GM12878 (cell line): ENCODE data around the gene ITM2C. TPM values are rescaled to one million over a fixed set of nuclear protein-coding genes. Genes with fewer than 3 reads are reported as not detected.
A peak's percentile ranks its signal among the peaks of the same experiment; 100 is the strongest.

Experiments used
- ATAC-seq: fragments of 200-7000 bp; cut with Tn5 transposase; 3 replicates; pipeline ENCODE4 v1.9.1; 2020; ENCODE audit warnings: mild to moderate bottlenecking, moderate library complexity
- BruUV-seq: library from RNA; stranded (reverse); fragments of 400-500 nt; replicated peaks from 2 replicates; lab custom pipeline; 2021; lab: Mats Ljungman, UMichigan
- CTCF ChIA-PET: fragments of 300-600 bp; sonication (Branson Sonifier 250); formaldehyde crosslinking; extraction: SDS; loops from one replicate; lab custom pipeline; 2021; ENCODE audit warnings: inconsistent platforms; lab: Yijun Ruan, JAX
- POLR2A ChIA-PET: fragments of 350-600 bp; formaldehyde crosslinking; extraction: SDS; loops from one replicate; lab custom pipeline; 2021; ENCODE audit warnings: inconsistent platforms; lab: Charles Lee
- RAD21 ChIA-PET: fragments of 300-600 bp; sonication (Branson Sonifier 250); formaldehyde crosslinking; loops from one replicate; lab custom pipeline; 2023; ENCODE audit warnings: antibody characterized with exemption; ENCODE audit not compliant: unreplicated experiment; lab: Charles Lee
- SMC1A ChIA-PET: fragments of 300-600 bp; sonication (Branson Sonifier 250); formaldehyde crosslinking; loops from one replicate; lab custom pipeline; 2023; ENCODE audit not compliant: unreplicated experiment, uncharacterized antibody; lab: Charles Lee
- DNase-seq: peaks from one replicate; pipeline ENCODE4 v3.0.0-alpha.2; 2011; ENCODE audit warnings: low read depth, low spot score
- FAIRE-seq: peaks from 3 replicates; lab custom pipeline; 2011; peaks lifted over from hg19 to GRCh38; lab: Jason Lieb, UNC
- H2AFZ ChIP-seq: 2 replicates; pipeline ENCODE4 v1.6.0; 2011; ENCODE audit warnings: low read depth, low read length, control low read depth; ENCODE audit not compliant: control insufficient read depth
- H3K27ac ChIP-seq: 2 replicates; pipeline ENCODE4 v1.5.1; 2011; ENCODE audit warnings: control low read depth; ENCODE audit not compliant: control insufficient read depth, insufficient read depth
- H3K27me3 ChIP-seq, 2 experiments: replicated peaks in 1 of 2; 2 replicates each; pipeline versions ENCODE4 v1.6.0 to v1.6.1; 2011; ENCODE audit warnings: low read length in 1 of 2; ENCODE audit not compliant: control insufficient read depth in 2 of 2, insufficient read depth in 2 of 2
- H3K36me3 ChIP-seq, 2 experiments: 2 replicates each; pipeline ENCODE4 v1.5.1; 2011; ENCODE audit warnings: low read length in 1 of 2; ENCODE audit not compliant: control insufficient read depth in 2 of 2, insufficient read depth in 2 of 2
- H3K4me1 ChIP-seq: 2 replicates; pipeline ENCODE4 v1.6.1; 2011; ENCODE audit warnings: mild to moderate bottlenecking, low read length, moderate library complexity, mixed read lengths; ENCODE audit not compliant: control insufficient read depth, insufficient read depth
- H3K4me2 ChIP-seq: 2 replicates; pipeline ENCODE4 v1.6.0; 2011; ENCODE audit warnings: control low read depth; ENCODE audit not compliant: control insufficient read depth, insufficient read depth
- H3K4me3 ChIP-seq: fragments of 200-600 bp; sonication (generic); 2 replicates; pipeline ENCODE4 v1.5.1; 2016
- H3K79me2 ChIP-seq: 2 replicates; pipeline ENCODE4 v1.6.0; 2011; ENCODE audit warnings: low read length; ENCODE audit not compliant: control insufficient read depth, insufficient read depth
- H3K9ac ChIP-seq: 2 replicates; pipeline ENCODE4 v1.8.0; 2011; ENCODE audit warnings: low read length, control low read depth, mixed read lengths; ENCODE audit not compliant: control insufficient read depth, insufficient read depth
- H3K9me3 ChIP-seq: replicated peaks from 3 replicates; pipeline ENCODE4 v1.5.1; 2011; ENCODE audit warnings: mild to moderate bottlenecking, low read length; ENCODE audit not compliant: control insufficient read depth, insufficient read depth
- H4K20me1 ChIP-seq: 2 replicates; pipeline ENCODE4 v1.6.0; 2011; ENCODE audit not compliant: control insufficient read depth, insufficient read depth
- BMI1 ChIP-seq: fragments of 450-650 bp; IDR thresholded peaks from 2 replicates; pipeline ENCODE4 v1.6.1; 2016; ENCODE audit warnings: mild to moderate bottlenecking, moderate library complexity, borderline replicate concordance
- POLR2A ChIP-seq: IDR thresholded peaks from 2 replicates; pipeline ENCODE4 v1.6.1; 2011; ENCODE audit warnings: low read depth, mild to moderate bottlenecking, low read length
- RCOR1 ChIP-seq: conservative IDR thresholded peaks from 2 replicates; pipeline ENCODE4 v1.6.1; 2012; ENCODE audit warnings: low read depth, low read length, improper control_type of control experiment
- ZNF274 ChIP-seq: IDR thresholded peaks from one replicate; pipeline ENCODE4 v1.8.0; 2011; ENCODE audit not compliant: insufficient read length, insufficient read depth
- WGBS: methylation state at CpG from one replicate; pipeline ENCODE4 v1.1.6; 2016; ENCODE audit warnings: low lambda C conversion rate; ENCODE audit not compliant: insufficient replicate concordance, insufficient coverage; ENCODE audit errors: missing lambda C conversion rate; 5-methylcytosine and 5-hydroxymethylcytosine counted together
- in situ Hi-C: fragments of 300-500 bp; cut with MboI; formaldehyde crosslinking; loops from 9 replicates; pipeline ENCODE4 v1.14.3; 2018; ENCODE audit warnings: mixed read lengths
- intact Hi-C: fragments of 100-400 bp; cut with micrococcal nuclease; formaldehyde crosslinking; loops from one replicate; pipeline ENCODE4 v1.14.2; 2022; ENCODE audit not compliant: unreplicated experiment
- polyA plus RNA-seq, 11 experiments: library from polyadenylated mRNA; depleted of rRNA in 4 of 11; unstranded in 6 of 11; stranded (reverse) in 5 of 11; fragments of >200 nt; fragmentation: Nextera tagmentation in 4 of 11; fragmentation: Illumina TruSeq in 1 of 11; extraction: Ambion mirVana in 4 of 11; extraction: Trizol in 1 of 11; gene quantifications; 1 replicate in 1 of 11; 2 replicates in 10 of 11; pipeline versions ENCODE4 v1.2.1 to v1.2.3, GENCODE V29; 2011 to 2016; ENCODE audit warnings: inconsistent platforms in 2 of 11, missing spikeins in 2 of 11, low read depth in 1 of 11
- total RNA-seq, 4 experiments: library from RNA; depleted of rRNA in 3 of 4; stranded (reverse); fragments of >200 nt in 3 of 4; fragmentation: Illumina TruSeq in 1 of 4; extraction: Trizol in 1 of 4; gene quantifications; 2 replicates each; pipeline versions ENCODE4 v1.2.1 to v1.2.3, GENCODE V29; 2013 to 2021
- TF ChIP-seq, protein P1 (sequence below): fragments of 150-350 bp; IDR thresholded peaks from 2 replicates; pipeline ENCODE4 v1.6.1; 2016; ENCODE audit warnings: low read depth, low read length

Gene ITM2C
- total and polyA plus RNA-seq, 10 of the 15 experiments (the other 5 are each of a cell fraction or from before 2014, with no cell fraction given) = 5.4 to 195 (median 149) TPM

DNA sequence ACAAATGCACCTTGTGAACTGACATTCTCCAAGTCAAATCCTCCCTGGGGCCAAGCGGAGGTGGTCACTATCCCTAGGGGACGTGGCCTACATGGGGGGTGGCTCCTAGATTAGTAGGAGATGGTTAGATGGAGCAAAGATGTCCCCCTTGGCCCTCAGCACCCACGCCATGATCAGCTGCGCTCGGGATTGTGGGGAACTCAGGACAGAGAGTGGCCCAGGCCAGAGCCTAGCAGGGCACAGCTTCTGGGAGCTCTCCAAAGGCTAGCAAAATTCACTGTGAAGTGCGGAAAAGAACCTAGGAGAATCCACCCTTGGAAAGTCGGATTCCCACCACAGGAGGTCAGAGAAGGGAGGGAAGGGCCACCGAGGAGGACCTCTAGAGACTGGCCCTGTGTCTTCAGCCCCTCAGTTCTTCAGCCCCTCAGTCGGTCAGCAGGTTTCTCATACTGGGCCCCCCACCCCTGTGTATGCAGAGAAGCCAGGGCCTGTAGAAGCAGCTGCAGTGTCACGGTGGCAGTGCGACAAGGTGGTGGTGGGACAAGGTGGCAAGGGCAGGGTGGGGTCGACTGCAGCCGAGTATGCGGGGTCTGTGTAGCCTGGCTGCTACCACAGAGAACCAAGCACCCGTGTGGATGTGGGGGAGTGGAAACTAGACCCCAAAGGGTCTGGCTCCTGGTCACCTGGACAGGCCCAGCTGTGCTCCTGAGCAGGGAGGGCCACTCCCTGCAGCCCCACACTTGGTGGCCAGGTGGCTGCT, 41.9 kb downstream of the ITM2C start:
- no TSS peak for BruUV-seq
- Histone ChIP-seq H3K4me2 (no peak overlapping the region), H3K79me2 (peaks cover 13% of the 10 kb centered on the region), H3K4me3 (no peak overlapping the region), H3K9ac (no peak overlapping the region), H3K27me3 (no peaks in the 10 kb centered on the region), H3K9me3 (no peaks in the 10 kb centered on the region), H3K4me1 (peaks cover 14% of the 10 kb centered on the region), H3K27ac (no peak overlapping the region), H2AFZ (no peak overlapping the region), H3K36me3 (peaks cover 23 to 41% of the 10 kb centered on the region in 2 experiments), H4K20me1 (peaks cover 4% of the 10 kb centered on the region; the same call in 1 of the 2 replicates)
- POLR2A ChIA-PET = no interaction called here
- RAD21 ChIA-PET = interaction anchor here (1.0 to 8.3 kb wide), 3 partner anchors 17 to 80 kb away, joined by 3 to 99 read pairs (median 58); partner anchors contain the start of gene GPR55
- CTCF ChIA-PET = interaction anchor here (1.0 to 3.9 kb wide), 7 partner anchors 17 to 146 kb away, joined by 3 to 29 read pairs (median 4); partner anchors contain the start of gene GPR55
- in situ Hi-C loops (no loop called here), intact Hi-C loops (no loop called here)
- SMC1A ChIA-PET = interaction anchor here (1.3 to 10.6 kb wide), 3 partner anchors 11 to 82 kb away, joined by 3 to 122 read pairs (median 3); no protein-coding TSS in a partner anchor
- TF ChIP-seq ZNF274 (no peak), POLR2A (peak; percentile 27; the same call in 1 of the 2 replicates)
- FAIRE-seq (no peak), DNase-seq (no peak), ATAC-seq (no peak)
- WGBS = 93% methylated on average over 15 of the region's 15 CpGs

DNA sequence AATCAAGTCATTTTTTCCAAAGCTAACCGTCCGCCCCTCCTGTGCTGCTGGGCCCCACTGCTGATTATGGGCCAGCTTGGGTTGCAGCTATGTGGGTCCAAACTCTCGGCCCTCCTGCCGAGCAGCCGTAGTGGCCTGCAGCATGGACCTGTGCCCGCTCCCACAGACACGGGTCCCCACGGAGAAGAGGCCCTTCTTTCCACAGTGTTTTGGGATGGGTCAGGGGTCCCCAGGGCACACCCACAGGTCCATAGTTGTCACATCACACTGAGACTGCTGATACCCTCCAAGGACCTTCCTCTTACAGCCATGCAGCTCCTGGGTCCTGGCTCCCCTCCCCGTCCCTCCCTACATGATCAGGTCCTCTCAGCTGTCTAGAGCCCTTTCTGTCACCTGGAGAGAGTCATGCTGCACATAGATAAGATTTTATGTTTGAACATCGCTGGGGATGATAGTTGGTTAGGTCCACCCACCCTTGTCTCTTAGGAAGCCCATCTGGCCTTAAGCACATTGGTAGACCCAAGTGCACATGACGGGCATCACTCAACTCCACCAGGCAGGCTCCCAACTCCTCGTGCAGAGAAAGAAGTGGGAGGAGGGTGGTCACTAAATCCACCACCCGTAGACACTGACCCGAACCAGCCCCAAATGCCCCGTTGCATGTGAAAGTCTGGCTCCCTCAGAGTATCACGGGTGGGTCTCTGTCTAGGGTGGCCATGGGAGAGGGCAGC, 42.8 kb downstream of the ITM2C start:
- Histone ChIP-seq H4K20me1 (peaks cover 4% of the 10 kb centered on the region; the same call in 1 of the 2 replicates), H3K27me3 (no peaks in the 10 kb centered on the region), H3K27ac (no peak overlapping the region), H2AFZ (no peak overlapping the region), H3K4me3 (no peak overlapping the region)
- intact Hi-C loops = no loop called here
- SMC1A ChIA-PET = interaction anchor here (7.8 kb wide), 1 partner anchor 16 kb away, joined by 59 read pairs; the partner anchor contains the start of gene GPR55
- no TSS peak for BruUV-seq
- POLR2A ChIA-PET = no interaction called here
- WGBS = 98% methylated on average over 16 of the region's 16 CpGs
- in situ Hi-C loops = no loop called here
- TF ChIP-seq, protein P1, sequence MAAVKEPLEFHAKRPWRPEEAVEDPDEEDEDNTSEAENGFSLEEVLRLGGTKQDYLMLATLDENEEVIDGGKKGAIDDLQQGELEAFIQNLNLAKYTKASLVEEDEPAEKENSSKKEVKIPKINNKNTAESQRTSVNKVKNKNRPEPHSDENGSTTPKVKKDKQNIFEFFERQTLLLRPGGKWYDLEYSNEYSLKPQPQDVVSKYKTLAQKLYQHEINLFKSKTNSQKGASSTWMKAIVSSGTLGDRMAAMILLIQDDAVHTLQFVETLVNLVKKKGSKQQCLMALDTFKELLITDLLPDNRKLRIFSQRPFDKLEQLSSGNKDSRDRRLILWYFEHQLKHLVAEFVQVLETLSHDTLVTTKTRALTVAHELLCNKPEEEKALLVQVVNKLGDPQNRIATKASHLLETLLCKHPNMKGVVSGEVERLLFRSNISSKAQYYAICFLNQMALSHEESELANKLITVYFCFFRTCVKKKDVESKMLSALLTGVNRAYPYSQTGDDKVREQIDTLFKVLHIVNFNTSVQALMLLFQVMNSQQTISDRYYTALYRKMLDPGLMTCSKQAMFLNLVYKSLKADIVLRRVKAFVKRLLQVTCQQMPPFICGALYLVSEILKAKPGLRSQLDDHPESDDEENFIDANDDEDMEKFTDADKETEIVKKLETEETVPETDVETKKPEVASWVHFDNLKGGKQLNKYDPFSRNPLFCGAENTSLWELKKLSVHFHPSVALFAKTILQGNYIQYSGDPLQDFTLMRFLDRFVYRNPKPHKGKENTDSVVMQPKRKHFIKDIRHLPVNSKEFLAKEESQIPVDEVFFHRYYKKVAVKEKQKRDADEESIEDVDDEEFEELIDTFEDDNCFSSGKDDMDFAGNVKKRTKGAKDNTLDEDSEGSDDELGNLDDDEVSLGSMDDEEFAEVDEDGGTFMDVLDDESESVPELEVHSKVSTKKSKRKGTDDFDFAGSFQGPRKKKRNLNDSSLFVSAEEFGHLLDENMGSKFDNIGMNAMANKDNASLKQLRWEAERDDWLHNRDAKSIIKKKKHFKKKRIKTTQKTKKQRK = no peak
- TF ChIP-seq BMI1 (no peak), RCOR1 (no peak)
- TF ChIP-seq, all 136 proteins: peak for 0
- H3K9ac ChIP-seq = no peak overlapping the region
- peaks cover 23 to 41% of the 10 kb centered on the region in 2 experiments for H3K36me3 ChIP-seq
- ChIA-PET RAD21 (no interaction called here), CTCF (interaction anchor here (0.7 to 1.7 kb wide), 7 partner anchors 9 to 146 kb away, joined by 3 to 8 read pairs (median 4); partner anchors contain the start of gene GPR55)
- peaks cover 11% of the 10 kb centered on the region for H3K4me1 ChIP-seq
- DNase-seq (no peak), ATAC-seq (no peak), FAIRE-seq (no peak)
- peaks cover 18% of the 10 kb centered on the region for H3K79me2 ChIP-seq
- H3K9me3 ChIP-seq = no peaks in the 10 kb centered on the region
- no peak overlapping the region for H3K4me2 ChIP-seq
